A549 (cell line): ENCODE data around the gene AAGAB.

Experiments used
- ELK1 ChIP-seq: fragments of 150-350 bp; IDR thresholded peaks from 2 replicates; pipeline ENCODE4 v1.6.1; 2014; ENCODE audit warnings: low read depth, mild to moderate bottlenecking, low read length
- HDAC2 ChIP-seq: fragments of 200-600 bp; sonication (generic); IDR thresholded peaks from 2 replicates; pipeline ENCODE4 v1.6.1; 2016
- POLR2A ChIP-seq: IDR thresholded peaks from 2 replicates; pipeline ENCODE4 v1.6.1; 2012; ENCODE audit warnings: mild to moderate bottlenecking, low read length
- POLR2AphosphoS2 ChIP-seq: conservative IDR thresholded peaks from 2 replicates; pipeline ENCODE4 v1.6.1; 2012; ENCODE audit warnings: low read length, improper control_type of control experiment, inconsistent platforms
- SMC3 ChIP-seq: fragments of >200 bp; sonication (Bioruptor Twin); formaldehyde crosslinking; IDR thresholded peaks from 3 replicates; pipeline ENCODE4 v1.6.1; 2018; ENCODE audit warnings: inconsistent platforms
- SREBF2 ChIP-seq: fragments of 450-650 bp; IDR thresholded peaks from 2 replicates; pipeline ENCODE4 v1.6.1; 2014; ENCODE audit warnings: mild to moderate bottlenecking, moderate library complexity
- USF2 ChIP-seq: fragments of 450-650 bp; IDR thresholded peaks from 2 replicates; pipeline ENCODE4 v1.6.1; 2014; ENCODE audit warnings: antibody characterized with exemption

- TF ChIP-seq HDAC2 (no peak), SREBF2 (no peak), ELK1 (no peak), USF2 (no peak), SMC3 (no peak), POLR2AphosphoS2 (no peak), POLR2A (no peak)
These were observed 46.1 kb downstream of the AAGAB start for GRCh38 chr15:67208396-67208795.
